Cardiac fibroblast (primary cell): ENCODE results near the gene KRTAP17-1.
A peak's percentile ranks its signal among the peaks of the same experiment; 100 is the strongest.

Experiments used
- DNase-seq, 2 donors: peaks; one replicate each; pipeline versions ENCODE4 v3.0.0 to v3.0.0-alpha.2; 2010; ENCODE audit warnings: low read depth in 2 of 2
- H3K4me3 ChIP-seq, 2 donors: replicated peaks in 1 of 2; 1 replicate in 1 of 2; 2 replicates in 1 of 2; pipeline ENCODE4 v1.5.1; 2011; ENCODE audit warnings: low read depth in 2 of 2, low read length in 2 of 2, mild to moderate bottlenecking in 2 of 2, moderate library complexity in 1 of 2
- CTCF ChIP-seq: IDR thresholded peaks from one replicate; pipeline ENCODE4 v1.5.1; 2011; ENCODE audit warnings: low read depth, mild to moderate bottlenecking, low read length, inconsistent platforms

KRTAP17-1 gene

GRCh38 chr17:41325126-41325525 is 9.6 kb upstream of the KRTAP17-1 start:
- H3K4me3 ChIP-seq = no peak overlapping the region
- DNase-seq = no peak
- TF ChIP-seq CTCF = no peak

- DNase-seq = peak in 1 of 2 donors; percentile 2
- H3K4me3 ChIP-seq = no peak overlapping the region
- peak; percentile 25 for TF ChIP-seq CTCF
These were observed 8.9 kb upstream of the KRTAP17-1 start for GRCh38 chr17:41324180-41325075.

- TF ChIP-seq CTCF = no peak
- DNase-seq = no peak
- H3K4me3 ChIP-seq = no peak overlapping the region
These were observed 7.7 kb upstream of the KRTAP17-1 start for GRCh38 chr17:41322903-41323895.

GRCh38 chr17:41322094-41322902 is 6.8 kb upstream of the KRTAP17-1 start:
- TF ChIP-seq CTCF = peak; percentile 86
- peak; percentile 67 to 71 for DNase-seq
- no peak overlapping the region for H3K4me3 ChIP-seq

GRCh38 chr17:41318231-41318630 is 2.7 kb upstream of the KRTAP17-1 start:
- no peak for TF ChIP-seq CTCF
- no peak overlapping the region for H3K4me3 ChIP-seq
- no peak for DNase-seq
